ENCODE results near the gene UBE2U.

UBE2U gene

GRCh38 chr1:64290420-64290819 lies 87.0 kb downstream of the UBE2U start:
- H2AFZ ChIP-seq (ENCODE audit: low read length), result no peak overlapping the region
- no peaks in the 10 kb centered on the region for H3K9me3 ChIP-seq (ENCODE audit: low read length)
- H3K4me3 ChIP-seq (ENCODE audit: low read depth, low read length, poor library complexity, severe bottlenecking), result no peak overlapping the region
- H3K27me3 ChIP-seq (ENCODE audit: insufficient read depth, low read length), result no peaks in the 10 kb centered on the region
- no peaks in the 10 kb centered on the region for H3K79me2 ChIP-seq (ENCODE audit: insufficient read depth, low read length)
- no peaks in the 10 kb centered on the region for H3K9me2 ChIP-seq (ENCODE audit: low read depth, low read length)
- H3K9ac ChIP-seq (ENCODE audit: low read length), result no peak overlapping the region
- no peak overlapping the region for H3K4me2 ChIP-seq (ENCODE audit: low read length)
- no peaks in the 10 kb centered on the region for H3K4me1 ChIP-seq (ENCODE audit: insufficient read depth, low read length, severe bottlenecking)
- H3K36me3 ChIP-seq (ENCODE audit: insufficient read depth, low read length), result no peaks in the 10 kb centered on the region
- H4K20me1 ChIP-seq (ENCODE audit: insufficient read depth, low read length), result no peaks in the 10 kb centered on the region
- no peaks in the 10 kb centered on the region for H3F3A ChIP-seq (ENCODE audit: insufficient read depth, low read length)
- H3K27ac ChIP-seq (ENCODE audit: low read depth, low read length, poor library complexity, severe bottlenecking), result no peak overlapping the region
- TF ChIP-seq EZH2 (IDR thresholded peaks at IDR 0.05; ENCODE audit: borderline replicate concordance, low read length) (no peak), CTCF (IDR thresholded peaks at IDR 0.05; ENCODE audit: low read length) (no peak)

GRCh38 chr1:64291931-64292330 lies 88.5 kb downstream of the UBE2U start:
- H3K4me3 ChIP-seq (ENCODE audit: low read depth, low read length, poor library complexity, severe bottlenecking), result no peak overlapping the region
- H3K36me3 ChIP-seq (ENCODE audit: insufficient read depth, low read length), result no peaks in the 10 kb centered on the region
- H3K9ac ChIP-seq (ENCODE audit: low read length), result no peak overlapping the region
- H3K9me2 ChIP-seq (ENCODE audit: low read depth, low read length), result no peaks in the 10 kb centered on the region
- no peaks in the 10 kb centered on the region for H3K27me3 ChIP-seq (ENCODE audit: insufficient read depth, low read length)
- no peak overlapping the region for H3K4me2 ChIP-seq (ENCODE audit: low read length)
- H3K27ac ChIP-seq (ENCODE audit: low read depth, low read length, poor library complexity, severe bottlenecking), result no peak overlapping the region
- no peaks in the 10 kb centered on the region for H4K20me1 ChIP-seq (ENCODE audit: insufficient read depth, low read length)
- H3K79me2 ChIP-seq (ENCODE audit: insufficient read depth, low read length), result no peaks in the 10 kb centered on the region
- H2AFZ ChIP-seq (ENCODE audit: low read length), result no peak overlapping the region
- no peaks in the 10 kb centered on the region for H3K9me3 ChIP-seq (ENCODE audit: low read length)
- no peaks in the 10 kb centered on the region for H3K4me1 ChIP-seq (ENCODE audit: insufficient read depth, low read length, severe bottlenecking)
- no peaks in the 10 kb centered on the region for H3F3A ChIP-seq (ENCODE audit: insufficient read depth, low read length)
- TF ChIP-seq CTCF (IDR thresholded peaks at IDR 0.05; ENCODE audit: low read length) (no peak), EZH2 (IDR thresholded peaks at IDR 0.05; ENCODE audit: borderline replicate concordance, low read length) (no peak)

- no peaks in the 10 kb centered on the region for H3K9me3 ChIP-seq (ENCODE audit: low read length)
- H3K27me3 ChIP-seq (ENCODE audit: insufficient read depth, low read length), result no peaks in the 10 kb centered on the region
- H3K9me2 ChIP-seq (ENCODE audit: low read depth, low read length), result no peaks in the 10 kb centered on the region
- TF ChIP-seq CTCF (IDR thresholded peaks at IDR 0.05; ENCODE audit: low read length) (no peak), EZH2 (IDR thresholded peaks at IDR 0.05; ENCODE audit: borderline replicate concordance, low read length) (no peak)
- no peak overlapping the region for H3K4me3 ChIP-seq (ENCODE audit: low read depth, low read length, poor library complexity, severe bottlenecking)
- H3F3A ChIP-seq (ENCODE audit: insufficient read depth, low read length), result no peaks in the 10 kb centered on the region
- H3K9ac ChIP-seq (ENCODE audit: low read length), result no peak overlapping the region
- H2AFZ ChIP-seq (ENCODE audit: low read length), result no peak overlapping the region
- no peaks in the 10 kb centered on the region for H3K4me1 ChIP-seq (ENCODE audit: insufficient read depth, low read length, severe bottlenecking)
- no peaks in the 10 kb centered on the region for H4K20me1 ChIP-seq (ENCODE audit: insufficient read depth, low read length)
- no peak overlapping the region for H3K27ac ChIP-seq (ENCODE audit: low read depth, low read length, poor library complexity, severe bottlenecking)
- H3K36me3 ChIP-seq (ENCODE audit: insufficient read depth, low read length), result no peaks in the 10 kb centered on the region
- H3K79me2 ChIP-seq (ENCODE audit: insufficient read depth, low read length), result no peaks in the 10 kb centered on the region
- no peak overlapping the region for H3K4me2 ChIP-seq (ENCODE audit: low read length)
Measured at GRCh38 chr1:64292399-64292798, 89.0 kb downstream of the UBE2U start.
